ENCODE data around the gene TSPYL1.
A peak's percentile ranks its signal among the peaks of the same experiment; 100 is the strongest.
"Not testable (repeated sequence)": the region's sequence is repeated elsewhere in the genome, so short reads cannot be mapped to it uniquely, and the experiment has no call there.

TSPYL1 gene

GRCh38 chr6:116279232-116280160 is at the start of gene TSPYL1:
TSS of gene TSPYL1 (minus strand) at chr6:116279930. CDS start at chr6:116279830, 100 bp downstream.
- peak; percentile 89 for DNase-seq

- DNase-seq = no peak
Measured at GRCh38 chr6:116329156-116329555, 49.4 kb upstream of the TSPYL1 start.

- no peak for DNase-seq
Measured at GRCh38 chr6:116328528-116328903, 48.8 kb upstream of the TSPYL1 start.

- no peak for DNase-seq
Measured at GRCh38 chr6:116327803-116328527, 48.2 kb upstream of the TSPYL1 start.

GRCh38 chr6:116326996-116327395 is 47.3 kb upstream of the TSPYL1 start:
- no peak for DNase-seq

GRCh38 chr6:116326181-116326671 is 46.5 kb upstream of the TSPYL1 start:
- no peak for DNase-seq

- DNase-seq = not testable (repeated sequence)
Measured at GRCh38 chr6:116325634-116326132, 46.0 kb upstream of the TSPYL1 start.

GRCh38 chr6:116323863-116324262 is 44.1 kb upstream of the TSPYL1 start:
- no peak for DNase-seq

- DNase-seq = not testable (repeated sequence)
Measured at GRCh38 chr6:116321933-116322332, 42.2 kb upstream of the TSPYL1 start.

- DNase-seq = no peak
Measured at GRCh38 chr6:116316772-116317467, 37.2 kb upstream of the TSPYL1 start.

- DNase-seq = no peak
Measured at GRCh38 chr6:116314878-116315277, 35.1 kb upstream of the TSPYL1 start.

GRCh38 chr6:116314218-116314617 is 34.5 kb upstream of the TSPYL1 start:
- DNase-seq = no peak

- no peak for DNase-seq
Measured at GRCh38 chr6:116313101-116313776, 33.5 kb upstream of the TSPYL1 start.

GRCh38 chr6:116309657-116310056 is 29.9 kb upstream of the TSPYL1 start:
- no peak for DNase-seq

GRCh38 chr6:116309001-116309400 is 29.3 kb upstream of the TSPYL1 start:
- no peak for DNase-seq

GRCh38 chr6:116307633-116308032 is 27.9 kb upstream of the TSPYL1 start:
- DNase-seq = no peak

GRCh38 chr6:116307001-116307400 is 27.3 kb upstream of the TSPYL1 start:
- DNase-seq = no peak

- DNase-seq = no peak
Measured at GRCh38 chr6:116304538-116305097, 24.9 kb upstream of the TSPYL1 start.

- no peak for DNase-seq
Measured at GRCh38 chr6:116301104-116301503, 21.4 kb upstream of the TSPYL1 start.

- no peak for DNase-seq
Measured at GRCh38 chr6:116300566-116300965, 20.8 kb upstream of the TSPYL1 start.

GRCh38 chr6:116298973-116299372 is 19.2 kb upstream of the TSPYL1 start:
- no peak for DNase-seq

- no peak for DNase-seq
Measured at GRCh38 chr6:116298273-116298672, 18.5 kb upstream of the TSPYL1 start.
